HepG2 (cell line): ENCODE data around the gene SERBP1. TPM values are rescaled to one million over a fixed set of nuclear protein-coding genes. Genes with fewer than 3 reads are reported as not detected.
A peak's percentile ranks its signal among the peaks of the same experiment; 100 is the strongest.

ENCODE experiments used
- ATAC-seq: fragments of 200-7000 bp; cut with Tn5 transposase; 3 replicates; pipeline ENCODE4 v1.9.1; 2020; ENCODE audit warnings: mild to moderate bottlenecking, moderate library complexity
- BruUV-seq: library from RNA; stranded (reverse); fragments of 400-500 nt; replicated peaks from 2 replicates; lab custom pipeline; 2021; lab: Mats Ljungman, UMichigan
- CTCF ChIA-PET: fragments of 300-600 bp; formaldehyde crosslinking; extraction: SDS; loops from one replicate; lab custom pipeline; 2021; ENCODE audit warnings: low total read pairs, inconsistent platforms, low intra/inter-chr PET ratio; lab: Yijun Ruan, JAX
- POLR2A ChIA-PET: fragments of 350-600 bp; sonication (Branson Sonifier 250); formaldehyde crosslinking; loops from one replicate; lab custom pipeline; 2020; ENCODE audit warnings: antibody characterized with exemption, inconsistent platforms; lab: Yijun Ruan, JAX
- DNase-seq: peaks from one replicate; pipeline ENCODE4 v3.0.0-alpha.2; 2015; ENCODE audit warnings: low spot score
- FAIRE-seq: peaks from 3 replicates; lab custom pipeline; 2011; peaks lifted over from hg19 to GRCh38; lab: Jason Lieb, UNC
- H2AFZ ChIP-seq: one replicate; pipeline ENCODE4 v1.6.1; 2011; ENCODE audit warnings: low read length, inconsistent platforms
- H3K27ac ChIP-seq: fragments of 300-600 bp; 3 replicates; pipeline ENCODE4 v1.8.0; 2011; ENCODE audit warnings: mixed run types, mild to moderate bottlenecking, mixed read lengths, low read length, inconsistent platforms; ENCODE audit not compliant: insufficient read depth; ENCODE audit errors: extremely low read length
- H3K27me3 ChIP-seq, 2 experiments: fragments of 200-600 bp in 1 of 2; 2 replicates in 1 of 2; 3 replicates in 1 of 2; pipeline versions ENCODE4 v1.6.0 to v1.8.0; 2011; ENCODE audit warnings: low read length in 2 of 2, mild to moderate bottlenecking in 2 of 2, moderate library complexity in 2 of 2, inconsistent platforms in 1 of 2; ENCODE audit not compliant: insufficient read depth in 2 of 2, control insufficient read depth in 1 of 2
- H3K36me3 ChIP-seq, 2 experiments: fragments of 200-600 bp in 1 of 2; replicated peaks in 1 of 2; 2 replicates in 1 of 2; 3 replicates in 1 of 2; pipeline versions ENCODE4 v1.5.1 to v1.8.0; 2011; ENCODE audit warnings: low read length in 2 of 2, inconsistent platforms in 1 of 2; ENCODE audit not compliant: insufficient read depth in 2 of 2, control insufficient read depth in 1 of 2
- H3K4me1 ChIP-seq: 2 replicates; pipeline ENCODE4 v1.5.1; 2012; ENCODE audit warnings: low read length, inconsistent platforms; ENCODE audit not compliant: insufficient read depth
- H3K4me2 ChIP-seq: 2 replicates; pipeline ENCODE4 v1.6.0; 2011; ENCODE audit warnings: low read depth, low read length, inconsistent platforms
- H3K4me3 ChIP-seq, 3 experiments: fragments of 200-600 bp in 1 of 3; sonication (generic), shearing (Covaris generic) in 1 of 3; replicated peaks in 1 of 3; 2 replicates each; pipeline ENCODE4 v1.5.1; 2011 to 2016; ENCODE audit warnings: low read length in 3 of 3, inconsistent platforms in 2 of 3, low read depth in 2 of 3, mild to moderate bottlenecking in 2 of 3, control low read depth in 1 of 3, mixed read lengths in 1 of 3; ENCODE audit not compliant: insufficient read depth in 1 of 3
- H3K79me2 ChIP-seq: one replicate; pipeline ENCODE4 v1.6.1; 2011; ENCODE audit warnings: low read length, inconsistent platforms; ENCODE audit not compliant: insufficient read depth
- H3K9ac ChIP-seq: 2 replicates; pipeline ENCODE4 v1.6.0; 2011; ENCODE audit warnings: mild to moderate bottlenecking, low read depth, low read length, inconsistent platforms; ENCODE audit not compliant: insufficient read depth
- H3K9me3 ChIP-seq: 2 replicates; pipeline ENCODE4 v1.5.1; 2012; ENCODE audit warnings: mild to moderate bottlenecking, low read length
- H4K20me1 ChIP-seq: 2 replicates; pipeline ENCODE4 v1.6.0; 2011; ENCODE audit warnings: inconsistent platforms, mild to moderate bottlenecking, low read length, moderate library complexity; ENCODE audit not compliant: insufficient read depth
- CCDC6 ChIP-seq: sonication (generic); formaldehyde crosslinking; IDR thresholded peaks from 2 replicates; pipeline ENCODE4 v1.8.1; 2022; ENCODE audit warnings: mild to moderate bottlenecking, missing genetic modification reagents, moderate library complexity
- FIP1L1 ChIP-seq: fragments of 200-400 bp; formaldehyde crosslinking; IDR thresholded peaks from 2 replicates; pipeline ENCODE4 v1.6.1; 2018; ENCODE audit warnings: low read depth, mild to moderate bottlenecking, low read length, moderate library complexity, borderline replicate concordance; ENCODE audit not compliant: insufficient read depth
- LCORL ChIP-seq, 2 experiments: fragments of 450-650 bp in 1 of 2; sonication (generic) in 1 of 2; formaldehyde crosslinking in 1 of 2; IDR thresholded peaks; 2 replicates each; pipeline versions ENCODE4 v1.5.0 to v1.6.1; 2017 to 2020; ENCODE audit warnings: antibody characterized with exemption in 1 of 2, missing genetic modification reagents in 1 of 2
- NFKB2 ChIP-seq: sonication (generic); formaldehyde crosslinking; IDR thresholded peaks from 2 replicates; pipeline ENCODE4 v1.4.0; 2020; ENCODE audit warnings: missing genetic modification reagents, borderline replicate concordance
- ZBTB10 ChIP-seq: sonication (generic); formaldehyde crosslinking; IDR thresholded peaks from 2 replicates; pipeline ENCODE4 v1.4.0; 2020; ENCODE audit warnings: missing genetic modification reagents, borderline replicate concordance
- ZNF121 ChIP-seq: sonication (generic); formaldehyde crosslinking; IDR thresholded peaks from 2 replicates; pipeline ENCODE4 v1.5.0; 2020; ENCODE audit warnings: mild to moderate bottlenecking, missing genetic modification reagents
- ZNF253 ChIP-seq: sonication (generic); formaldehyde crosslinking; IDR thresholded peaks from 2 replicates; pipeline ENCODE4 v1.8.0; 2022; ENCODE audit warnings: mild to moderate bottlenecking, missing genetic modification reagents, borderline replicate concordance
- ZNF543 ChIP-seq: sonication (generic); formaldehyde crosslinking; IDR thresholded peaks from 2 replicates; pipeline ENCODE4 v1.4.0; 2020; ENCODE audit warnings: mild to moderate bottlenecking, missing genetic modification reagents
- WGBS: methylation state at CpG from one replicate; pipeline ENCODE4 v1.1.6; 2017; ENCODE audit warnings: low lambda C conversion rate; 5-methylcytosine and 5-hydroxymethylcytosine counted together
- in situ Hi-C: cut with HindIII; loops from 2 replicates; pipeline ENCODE4 v1.10.0; 2017; ENCODE audit warnings: low pct_unique_long_range_greater_than_20kb; ENCODE audit not compliant: extremely low pct_ligation_motif_present
- intact Hi-C: fragments of 100-400 bp; cut with micrococcal nuclease; formaldehyde crosslinking; loops from one replicate; pipeline ENCODE4 v1.10.0; 2022; ENCODE audit not compliant: unreplicated experiment
- polyA plus RNA-seq, 8 experiments: library from polyadenylated mRNA; depleted of rRNA in 3 of 8; stranded (reverse) in 7 of 8; unstranded in 1 of 8; fragments of >200 nt; fragmentation: Illumina TruSeq in 4 of 8; extraction: Trizol in 4 of 8; gene quantifications; 2 replicates each; pipeline versions ENCODE4 v1.2.1 to v1.2.3, GENCODE V29; 2011 to 2016; ENCODE audit warnings: low read depth in 4 of 8, missing spikeins in 1 of 8, mixed read lengths in 1 of 8; ENCODE audit not compliant: insufficient read depth in 1 of 8
- total RNA-seq, 5 experiments: library from RNA; depleted of rRNA; stranded (reverse); fragments of >200 nt; fragmentation: Illumina TruSeq; extraction: Trizol; gene quantifications; 2 replicates each; pipeline ENCODE4 v1.2.3, GENCODE V29; 2016; ENCODE audit warnings: low read depth in 1 of 5
- TF ChIP-seq, protein P1 (sequence below): sonication (generic); formaldehyde crosslinking; IDR thresholded peaks from 2 replicates; pipeline ENCODE4 v1.9.0; 2021; ENCODE audit warnings: missing genetic modification reagents, borderline replicate concordance

The SERBP1 gene
- total and polyA plus RNA-seq, 2 of the 13 experiments (the other 11 are each of a cell fraction or from before 2014, with no cell fraction given), result 175 to 281 TPM

- TF ChIP-seq, protein P1, sequence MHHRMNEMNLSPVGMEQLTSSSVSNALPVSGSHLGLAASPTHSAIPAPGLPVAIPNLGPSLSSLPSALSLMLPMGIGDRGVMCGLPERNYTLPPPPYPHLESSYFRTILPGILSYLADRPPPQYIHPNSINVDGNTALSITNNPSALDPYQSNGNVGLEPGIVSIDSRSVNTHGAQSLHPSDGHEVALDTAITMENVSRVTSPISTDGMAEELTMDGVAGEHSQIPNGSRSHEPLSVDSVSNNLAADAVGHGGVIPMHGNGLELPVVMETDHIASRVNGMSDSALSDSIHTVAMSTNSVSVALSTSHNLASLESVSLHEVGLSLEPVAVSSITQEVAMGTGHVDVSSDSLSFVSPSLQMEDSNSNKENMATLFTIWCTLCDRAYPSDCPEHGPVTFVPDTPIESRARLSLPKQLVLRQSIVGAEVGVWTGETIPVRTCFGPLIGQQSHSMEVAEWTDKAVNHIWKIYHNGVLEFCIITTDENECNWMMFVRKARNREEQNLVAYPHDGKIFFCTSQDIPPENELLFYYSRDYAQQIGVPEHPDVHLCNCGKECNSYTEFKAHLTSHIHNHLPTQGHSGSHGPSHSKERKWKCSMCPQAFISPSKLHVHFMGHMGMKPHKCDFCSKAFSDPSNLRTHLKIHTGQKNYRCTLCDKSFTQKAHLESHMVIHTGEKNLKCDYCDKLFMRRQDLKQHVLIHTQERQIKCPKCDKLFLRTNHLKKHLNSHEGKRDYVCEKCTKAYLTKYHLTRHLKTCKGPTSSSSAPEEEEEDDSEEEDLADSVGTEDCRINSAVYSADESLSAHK (CRISPR knock-in tag), result no peak
- TF ChIP-seq NFKB2 (CRISPR knock-in tag), result no peak
- TF ChIP-seq ZNF543, result no peak
- TF ChIP-seq ZNF253 (CRISPR knock-in tag), result no peak
- TF ChIP-seq CCDC6 (CRISPR knock-in tag), result no peak
- TF ChIP-seq ZBTB10 (CRISPR knock-in tag), result no peak
- no peak for TF ChIP-seq ZNF121 (CRISPR knock-in tag)
These were observed 11.6 kb upstream of the SERBP1 start (continued) for GRCh38 chr1:67441739-67442281.

- Histone ChIP-seq H3K4me3 (no peak overlapping the region), H3K9me3 (no peaks in the 10 kb centered on the region), H3K27me3 (no peaks in the 10 kb centered on the region)
- BruUV-seq, result no TSS peak
- WGBS, result under 1% methylated on average over 3 of the region's 3 CpGs
- TF ChIP-seq FIP1L1 (no peak), LCORL (IDR thresholded peaks at IDR 0.05) (peak; percentile 19; the same call in 1 of the 2 replicates), LCORL (CRISPR knock-in tag; IDR thresholded peaks at IDR 0.05) (no peak)
- TF ChIP-seq, all 625 proteins: peak for 1
- no peaks in the 10 kb centered on the region for H4K20me1 ChIP-seq
- H3K4me1 ChIP-seq, result peaks cover 30% of the 10 kb centered on the region
- peak; percentile 17 for DNase-seq
- no peak overlapping the region for H3K9ac ChIP-seq
- CTCF ChIA-PET, result no interaction called here
- no peak for ATAC-seq
- in situ Hi-C loops, result no loop called here
- no peaks in the 10 kb centered on the region for H3K79me2 ChIP-seq
- no peak for FAIRE-seq
- H3K4me2 ChIP-seq, result no peak overlapping the region
- no peak overlapping the region for H3K27ac ChIP-seq
- no peak overlapping the region for H2AFZ ChIP-seq
- intact Hi-C loops, result no loop called here
- no peaks in the 10 kb centered on the region for H3K36me3 ChIP-seq
- POLR2A ChIA-PET, result no interaction called here
These were observed 11.0 kb upstream of the SERBP1 start for GRCh38 chr1:67441183-67441582.
